H1 (cell line): Measurements from ENCODE around the gene ANXA3. TPM values are rescaled to one million over a fixed set of nuclear protein-coding genes. Genes with fewer than 3 reads are reported as not detected.

Experiments used
- CTCF ChIA-PET: fragments of 300-600 bp; sonication (Branson Sonifier 250); formaldehyde crosslinking; loops from one replicate; lab custom pipeline; 2021; ENCODE audit not compliant: partially characterized antibody; lab: Charles Lee
- POLR2A ChIA-PET: fragments of 300-600 bp; sonication (Branson Sonifier 250); formaldehyde crosslinking; loops from one replicate; lab custom pipeline; 2021; ENCODE audit warnings: inconsistent platforms; ENCODE audit not compliant: partially characterized antibody; lab: Charles Lee
- DNase-seq, 2 experiments: peaks; one replicate each; pipeline versions ENCODE4 v3.0.0 to v3.0.0-alpha.2; 2010 to 2022; ENCODE audit warnings: low spot score in 2 of 2, low read depth in 1 of 2, mixed read lengths in 1 of 2
- FAIRE-seq: peaks from 2 replicates; lab custom pipeline; 2011; peaks lifted over from hg19 to GRCh38; lab: Jason Lieb, UNC
- H2AFZ ChIP-seq: 2 replicates; pipeline ENCODE4 v1.8.1; 2012; ENCODE audit warnings: low read length, inconsistent platforms
- H2AK5ac ChIP-seq: 2 replicates; pipeline ENCODE4 v1.6.1; 2013; ENCODE audit warnings: low read depth, low read length
- H2BK120ac ChIP-seq: replicated peaks from 2 replicates; pipeline ENCODE3; 2013; ENCODE audit warnings: low read depth, low read length, inconsistent platforms
- H2BK12ac ChIP-seq: 2 replicates; pipeline ENCODE4 v1.6.1; 2013; ENCODE audit warnings: low read depth, low read length
- H2BK15ac ChIP-seq: 2 replicates; pipeline ENCODE4 v1.6.1; 2013; ENCODE audit warnings: low read length
- H2BK20ac ChIP-seq: 2 replicates; pipeline ENCODE4 v1.6.1; 2013; ENCODE audit warnings: low read length
- H2BK5ac ChIP-seq: 2 replicates; pipeline ENCODE4 v1.6.1; 2013; ENCODE audit warnings: low read depth, low read length
- H3K14ac ChIP-seq: 2 replicates; pipeline ENCODE4 v1.6.1; 2013; ENCODE audit warnings: inconsistent platforms; ENCODE audit not compliant: insufficient read length
- H3K18ac ChIP-seq: 2 replicates; pipeline ENCODE4 v1.6.1; 2013; ENCODE audit warnings: low read length; ENCODE audit errors: extremely low read depth
- H3K23ac ChIP-seq: 2 replicates; pipeline ENCODE4 v1.6.1; 2013; ENCODE audit warnings: inconsistent platforms; ENCODE audit not compliant: insufficient read length
- H3K23me2 ChIP-seq: 2 replicates; pipeline ENCODE4 v1.6.1; 2013; ENCODE audit warnings: low read depth, low read length
- H3K27ac ChIP-seq: 2 replicates; pipeline ENCODE4 v1.6.1; 2011; ENCODE audit warnings: low read depth, low read length, inconsistent platforms
- H3K27me3 ChIP-seq, 4 experiments: replicated peaks in 1 of 4; 1 replicate in 1 of 4; 2 replicates in 3 of 4; pipeline versions ENCODE4 v1.6.1 to v1.8.1; 2011 to 2013; ENCODE audit warnings: low read length in 3 of 4, mild to moderate bottlenecking in 3 of 4, inconsistent platforms in 2 of 4, mixed read lengths in 2 of 4, moderate library complexity in 1 of 4; ENCODE audit not compliant: control insufficient read depth in 3 of 4, insufficient read depth in 3 of 4; ENCODE audit errors: extremely low read depth in 1 of 4
- H3K36me3 ChIP-seq, 4 experiments: 2 replicates each; pipeline versions ENCODE4 v1.6.1 to v1.8.1; 2011 to 2013; ENCODE audit warnings: mild to moderate bottlenecking in 4 of 4, low read length in 3 of 4, moderate library complexity in 2 of 4, control low read depth in 1 of 4, inconsistent platforms in 1 of 4; ENCODE audit not compliant: insufficient read depth in 4 of 4, control insufficient read depth in 2 of 4
- H3K4ac ChIP-seq: replicated peaks from 2 replicates; pipeline ENCODE3; 2013; ENCODE audit warnings: low read length, low read depth, mixed read lengths, inconsistent platforms; ENCODE audit not compliant: insufficient read length
- H3K4me1 ChIP-seq, 4 experiments: replicated peaks in 1 of 4; 1 replicate in 1 of 4; 2 replicates in 3 of 4; pipeline versions ENCODE4 v1.6.1 to v1.8.1; 2011 to 2013; ENCODE audit warnings: low read length in 3 of 4, inconsistent platforms in 2 of 4, mixed read lengths in 1 of 4; ENCODE audit not compliant: insufficient read depth in 4 of 4, control insufficient read depth in 3 of 4
- H3K4me2 ChIP-seq, 2 experiments: 2 replicates each; pipeline versions ENCODE4 v1.6.1 to v1.8.1; 2011 to 2013; ENCODE audit warnings: low read depth in 2 of 2, low read length in 2 of 2, control low read depth in 1 of 2, inconsistent platforms in 1 of 2, mild to moderate bottlenecking in 1 of 2; ENCODE audit not compliant: insufficient read depth in 1 of 2
- H3K4me3 ChIP-seq, 4 experiments: fragments of 200-600, 300-600 bp in 1 of 4; sonication (generic), shearing (Covaris generic), sonication (Bioruptor Twin) in 1 of 4; 2 replicates each; pipeline versions ENCODE4 v1.5.1 to v1.8.1; 2011 to 2016; ENCODE audit warnings: low read length in 4 of 4, low read depth in 3 of 4, control low read depth in 2 of 4, inconsistent platforms in 2 of 4, mild to moderate bottlenecking in 2 of 4, mixed read lengths in 1 of 4, moderate library complexity in 1 of 4; ENCODE audit not compliant: insufficient read depth in 2 of 4; ENCODE audit errors: extremely low read depth in 1 of 4
- H3K56ac ChIP-seq: replicated peaks from 2 replicates; pipeline ENCODE3; 2013; ENCODE audit warnings: low read depth, mild to moderate bottlenecking, mixed read lengths, low read length, inconsistent platforms; ENCODE audit not compliant: insufficient read length
- H3K79me1 ChIP-seq: 2 replicates; pipeline ENCODE4 v1.6.1; 2013; ENCODE audit warnings: low read depth, low read length, control low read depth
- H3K79me2 ChIP-seq, 2 experiments: 2 replicates each; pipeline versions ENCODE4 v1.6.1 to v1.8.1; 2012 to 2013; ENCODE audit warnings: low read length in 2 of 2, mild to moderate bottlenecking in 2 of 2, inconsistent platforms in 1 of 2; ENCODE audit not compliant: insufficient read depth in 2 of 2, control insufficient read depth in 1 of 2
- H3K9ac ChIP-seq, 4 experiments: replicated peaks in 1 of 4; 1 replicate in 1 of 4; 2 replicates in 3 of 4; pipeline versions ENCODE4 v1.6.1 to v1.8.1; 2011 to 2013; ENCODE audit warnings: low read depth in 3 of 4, low read length in 3 of 4, control low read depth in 2 of 4, mild to moderate bottlenecking in 2 of 4, moderate library complexity in 2 of 4, inconsistent platforms in 1 of 4; ENCODE audit errors: extremely low read depth in 1 of 4
- H3K9me3 ChIP-seq, 2 experiments: 2 replicates each; pipeline versions ENCODE4 v1.6.1 to v1.8.1; 2012 to 2013; ENCODE audit warnings: mild to moderate bottlenecking in 2 of 2, moderate library complexity in 2 of 2, control low read depth in 1 of 2, inconsistent platforms in 1 of 2, low read depth in 1 of 2, low read length in 1 of 2, mixed read lengths in 1 of 2; ENCODE audit not compliant: insufficient read depth in 2 of 2
- H4K20me1 ChIP-seq, 2 experiments: replicated peaks in 1 of 2; 2 replicates each; pipeline versions ENCODE3 to v1.8.1; 2011 to 2013; ENCODE audit warnings: inconsistent platforms in 2 of 2, low read length in 2 of 2, mild to moderate bottlenecking in 1 of 2; ENCODE audit not compliant: insufficient read depth in 2 of 2, control insufficient read depth in 1 of 2
- H4K5ac ChIP-seq: 2 replicates; pipeline ENCODE4 v1.6.1; 2013; ENCODE audit warnings: low read length, low read depth, mixed read lengths, inconsistent platforms; ENCODE audit not compliant: insufficient read length
- H4K8ac ChIP-seq: 2 replicates; pipeline ENCODE4 v1.8.0; 2013; ENCODE audit warnings: mild to moderate bottlenecking, moderate library complexity, low read length, inconsistent platforms; ENCODE audit not compliant: insufficient read depth; ENCODE audit errors: extremely low read depth
- H4K91ac ChIP-seq: replicated peaks from 2 replicates; pipeline ENCODE3; 2013; ENCODE audit warnings: low read length, mixed read lengths, inconsistent platforms; ENCODE audit not compliant: insufficient read length
- BCL11A ChIP-seq, 2 experiments: IDR thresholded peaks; one replicate each; pipeline ENCODE4 v1.6.1; 2011; ENCODE audit warnings: low read depth in 2 of 2, low read length in 2 of 2, mild to moderate bottlenecking in 2 of 2
- CBX5 ChIP-seq: fragments of 300-800, 300-1000 bp; sonication (generic); IDR thresholded peaks from 2 replicates; pipeline ENCODE4 v1.7.1; 2016; ENCODE audit warnings: antibody characterized with exemption, low read length, low read depth
- CREB1 ChIP-seq: IDR thresholded peaks from 2 replicates; pipeline ENCODE4 v1.6.1; 2012; ENCODE audit warnings: inconsistent platforms
- FOSL1 ChIP-seq: IDR thresholded peaks from 2 replicates; pipeline ENCODE4 v1.6.1; 2011; ENCODE audit warnings: mild to moderate bottlenecking, low read depth, low read length, moderate library complexity; ENCODE audit not compliant: insufficient read depth
- GTF2F1 ChIP-seq: IDR thresholded peaks from 2 replicates; pipeline ENCODE4 v1.6.1; 2012; ENCODE audit warnings: low read depth, low read length, improper control_type of control experiment, borderline replicate concordance
- HDAC2 ChIP-seq, 2 experiments: fragments of 300-600 bp in 1 of 2; sonication (generic) in 1 of 2; IDR thresholded peaks; 2 replicates each; pipeline ENCODE4 v1.6.1; 2011 to 2012; ENCODE audit warnings: low read depth in 2 of 2, low read length in 2 of 2, mild to moderate bottlenecking in 2 of 2, moderate library complexity in 2 of 2, borderline replicate concordance in 1 of 2, inconsistent platforms in 1 of 2
- JUND ChIP-seq: IDR thresholded peaks from 2 replicates; pipeline ENCODE4 v1.6.1; 2011; ENCODE audit warnings: mild to moderate bottlenecking, improper control_type of control experiment, low read length
- RFX5 ChIP-seq: IDR thresholded peaks from 2 replicates; pipeline ENCODE4 v1.6.1; 2011; ENCODE audit warnings: low read depth, low read length, improper control_type of control experiment, borderline replicate concordance
- RNF2 ChIP-seq: fragments of 200-900, 300-1000 bp; sonication (generic); IDR thresholded peaks from 2 replicates; pipeline ENCODE4 v1.7.1; 2016; ENCODE audit warnings: borderline replicate concordance, low read depth, mild to moderate bottlenecking, antibody characterized with exemption, low read length; ENCODE audit not compliant: poor library complexity, severe bottlenecking; ENCODE audit errors: missing control alignments
- SIX5 ChIP-seq: IDR thresholded peaks from 2 replicates; pipeline ENCODE4 v1.6.1; 2011; ENCODE audit warnings: mild to moderate bottlenecking, low read depth, low read length
- WGBS, 2 experiments: shearing (Covaris generic) in 1 of 2; methylation state at CpG; one replicate each; pipeline versions ENCODE4 v1.1.6 to v1.1.7; 2013 to 2015; ENCODE audit warnings: low lambda C conversion rate in 2 of 2, mixed read lengths in 2 of 2, inconsistent platforms in 1 of 2, low coverage in 1 of 2, missing lambda C conversion rate in 1 of 2; ENCODE audit not compliant: insufficient replicate concordance in 2 of 2, insufficient coverage in 1 of 2, insufficient read length in 1 of 2; ENCODE audit errors: extremely low coverage in 1 of 2, missing lambda C conversion rate in 1 of 2; 5-methylcytosine and 5-hydroxymethylcytosine counted together
- polyA plus RNA-seq, 7 experiments: library from polyadenylated mRNA; depleted of rRNA in 3 of 7; stranded (reverse) in 5 of 7; unstranded in 2 of 7; fragments of >200 nt in 5 of 7; fragments of 200-250 nt in 2 of 7; gene quantifications; 1 replicate in 5 of 7; 2 replicates in 1 of 7; 4 replicates in 1 of 7; pipeline versions ENCODE4 v1.2.1 to v1.2.3, GENCODE V29; 2011 to 2013; ENCODE audit warnings: missing spikeins in 2 of 7, mixed read lengths in 2 of 7
- total RNA-seq: library from RNA; stranded (reverse); fragmentation: NEBNext Ultra II Directional; extraction: Animal tissue kit (Norgen Biotek cat#: 25700); gene quantifications from 2 replicates; pipeline ENCODE4 v1.2.1, GENCODE V29; 2021

The ANXA3 gene
- total and polyA plus RNA-seq, 2 of the 8 experiments (the other 6 are each of a cell fraction or from before 2014, with no cell fraction given): 10.3 to 27.3 TPM

GRCh38 chr4:78606035-78606434 is 54.5 kb downstream of the ANXA3 start:
- Histone ChIP-seq H2AK5ac (no peak overlapping the region), H3K9me3 (no peaks in the 10 kb centered on the region), H3K27ac (no peak overlapping the region), H3K36me3 (no peaks in the 10 kb centered on the region; a peak in 2 of 8 replicates), H3K79me1 (no peaks in the 10 kb centered on the region), H3K18ac (no peak overlapping the region), H2BK15ac (no peak overlapping the region), H3K79me2 (no peaks in the 10 kb centered on the region), H3K23ac (no peak overlapping the region), H2AFZ (no peak overlapping the region), H4K20me1 (no peaks in the 10 kb centered on the region), H3K4me1 (no peaks in the 10 kb centered on the region), H4K5ac (no peak overlapping the region), H3K23me2 (no peaks in the 10 kb centered on the region; the same call in 1 of the 2 replicates), H2BK20ac (no peak overlapping the region)
- CTCF ChIA-PET: interaction anchor here (2.8 to 4.4 kb wide), 2 partner anchors 9 to 13 kb away, joined by 14 to 32 read pairs; no protein-coding TSS in a partner anchor
- TF ChIP-seq CBX5: no peak
- no peak for TF ChIP-seq JUND
- TF ChIP-seq HDAC2 (IDR thresholded peaks at IDR 0.05; ENCODE audit: borderline replicate concordance in 1 of 2, low read depth in 2 of 2, low read length in 2 of 2): no peak
- TF ChIP-seq RNF2: no peak
- no peak for TF ChIP-seq SIX5
- TF ChIP-seq FOSL1: no peak
- no peak for TF ChIP-seq GTF2F1
- no peak for TF ChIP-seq BCL11A (IDR thresholded peaks at IDR 0.05; ENCODE audit: low read depth in 2 of 2, low read length in 2 of 2)
- TF ChIP-seq RFX5: no peak
- TF ChIP-seq CREB1: no peak
- TF ChIP-seq, all 59 proteins: peak for 0
- 97% methylated on average over 3 of the region's 3 CpGs; no CpG with 5 or more reads in 1 of the 2 experiments for WGBS, 2 experiments
- POLR2A ChIA-PET: no interaction called here
- Histone ChIP-seq H4K8ac (no peak overlapping the region), H2BK5ac (no peak overlapping the region), H3K4me2 (no peak overlapping the region), H3K9ac (no peak overlapping the region), H3K14ac (no peak overlapping the region), H3K27me3 (no peaks in the 10 kb centered on the region), H3K56ac (no peak overlapping the region), H2BK12ac (no peak overlapping the region), H3K4ac (no peak overlapping the region), H3K4me3 (no peak overlapping the region), H4K91ac (no peak overlapping the region), H2BK120ac (no peak overlapping the region)
- DNase-seq: no peak
- FAIRE-seq: no peak
